NCI-H345 treated with DMSO at 0.1 percent for 48 hours (cell line): ENCODE measurements around the gene TUB.
A peak's percentile ranks its signal among the peaks of the same experiment; 100 is the strongest.

Experiments used
- DNase-seq: peaks from one replicate; lab custom pipeline; 2025; ENCODE audit not compliant: unreplicated experiment; lab: John Stamatoyannopoulos, UW

TUB gene

GRCh38 chr11:8043756-8044155 lies 37.3 kb upstream of the TUB start:
- DNase-seq = no peak

- DNase-seq = no peak
These were observed 35.2 kb upstream of the TUB start for GRCh38 chr11:8045839-8046238.

GRCh38 chr11:8047382-8047781 lies 33.6 kb upstream of the TUB start:
- no peak for DNase-seq

DNA sequence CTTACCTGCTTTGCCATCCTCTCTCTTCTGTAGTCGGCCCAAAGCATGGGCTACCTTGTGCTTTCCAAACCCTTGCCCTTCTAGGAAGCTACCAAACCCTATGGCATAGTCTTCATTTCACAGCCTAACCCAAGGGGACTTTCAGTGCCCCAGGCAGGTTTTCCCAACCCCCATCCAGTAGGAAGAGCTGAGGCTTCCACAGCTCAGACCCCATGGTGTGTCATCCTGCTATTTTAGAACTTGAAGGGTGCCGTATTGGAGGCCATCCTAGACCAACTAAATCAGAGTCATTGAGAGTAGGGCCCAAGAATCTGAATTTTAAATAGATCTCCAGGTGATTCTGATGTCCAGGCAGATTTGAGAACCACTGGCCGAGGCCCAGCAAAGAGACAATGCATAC lies 31.9 kb upstream of the TUB start:
- DNase-seq = no peak

GRCh38 chr11:8055091-8055835 lies 25.7 kb upstream of the TUB start:
- no peak for DNase-seq

DNA sequence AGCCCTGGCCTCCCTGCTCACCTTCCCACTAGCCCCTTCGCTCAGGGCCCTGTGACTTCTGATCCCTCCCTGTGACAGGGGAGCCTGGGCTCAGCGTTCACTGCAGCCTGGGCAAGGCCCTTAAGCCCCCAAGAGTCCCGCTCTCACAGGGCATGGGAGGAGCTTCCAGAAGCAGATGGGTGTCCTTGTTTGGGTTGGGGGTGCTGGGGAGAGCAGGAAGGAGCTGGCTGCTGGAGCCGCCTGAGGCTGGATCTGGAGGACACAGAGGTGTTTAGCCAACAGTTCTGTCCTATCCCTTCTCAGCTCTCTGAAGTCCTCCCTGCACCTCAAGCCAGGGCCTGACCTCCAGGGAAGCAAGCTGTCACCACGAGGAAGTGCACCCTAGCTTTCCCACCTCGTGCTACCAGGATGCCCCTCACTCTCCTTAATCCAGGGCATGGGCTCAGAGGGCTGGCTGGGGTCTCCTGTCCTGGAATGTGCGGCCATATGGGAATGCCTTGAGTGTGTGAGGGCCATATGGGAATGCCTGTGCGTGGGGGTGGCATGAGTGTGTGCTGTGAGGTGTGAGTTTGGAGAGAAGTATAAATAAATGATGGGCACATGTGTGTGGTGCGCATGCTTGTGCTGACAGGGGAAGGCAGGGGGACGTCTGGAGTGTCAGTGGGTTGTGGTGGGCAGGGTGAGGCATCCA lies 25.0 kb upstream of the TUB start:
- no peak for DNase-seq

GRCh38 chr11:8056810-8057463 lies 24.1 kb upstream of the TUB start:
- no peak for DNase-seq

- no peak for DNase-seq
These were observed 22.8 kb upstream of the TUB start for GRCh38 chr11:8058216-8058615.

GRCh38 chr11:8059030-8059429 lies 22.0 kb upstream of the TUB start:
- DNase-seq = no peak

DNA sequence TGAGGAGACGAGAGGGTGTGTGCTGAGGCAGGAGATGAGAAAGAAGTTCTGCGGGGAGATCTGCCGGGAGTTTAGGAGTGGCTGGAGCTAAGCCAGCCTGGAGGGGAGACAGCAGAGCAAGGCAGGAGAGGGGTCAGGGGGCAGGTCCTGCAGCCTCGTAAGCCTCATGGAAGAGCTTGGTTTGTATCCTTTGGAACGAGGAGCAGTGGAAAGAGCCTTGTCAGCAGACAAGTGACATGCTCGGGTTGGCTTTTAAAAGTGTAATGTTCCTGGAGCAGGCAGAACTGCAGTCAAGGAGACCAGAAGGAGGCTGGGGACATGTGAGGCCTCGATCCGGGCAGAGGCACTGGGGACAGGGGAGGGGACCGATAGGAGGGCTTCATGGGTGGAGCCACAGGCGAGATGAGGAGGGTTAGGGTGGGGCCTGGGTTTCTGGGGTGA lies 21.4 kb upstream of the TUB start:
- no peak for DNase-seq

DNA sequence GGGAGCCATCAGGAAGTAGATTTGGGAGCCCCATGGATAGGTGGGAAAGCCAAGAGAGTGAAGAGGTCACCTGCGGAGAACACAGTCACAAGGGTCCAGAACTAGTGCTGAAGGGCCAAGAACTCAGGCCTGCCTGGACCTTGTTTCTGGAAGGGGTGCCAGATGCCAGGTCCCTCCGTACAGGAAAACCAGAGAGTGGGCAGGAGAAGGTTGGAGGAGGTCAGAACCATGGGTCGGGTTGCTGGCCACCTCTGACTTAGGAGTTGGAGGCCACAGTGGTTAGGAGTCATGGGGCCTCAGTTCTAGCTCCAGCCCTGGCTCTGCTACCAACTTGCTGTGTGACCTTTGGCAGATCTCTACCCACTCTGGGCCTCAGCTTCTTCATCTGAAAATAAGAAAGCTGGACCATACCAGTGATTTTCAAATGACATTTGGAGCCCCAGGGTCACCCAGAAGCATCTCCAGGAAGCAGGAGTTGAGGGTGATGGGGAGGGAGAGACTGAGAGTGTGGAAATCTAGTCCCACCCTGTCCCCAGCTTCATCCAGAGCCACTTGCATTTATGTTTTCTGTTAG lies 20.8 kb upstream of the TUB start:
- DNase-seq = peak; percentile 60

- DNase-seq = no peak
These were observed 20.0 kb upstream of the TUB start for GRCh38 chr11:8060801-8061554.

- DNase-seq = no peak
These were observed 19.2 kb upstream of the TUB start for GRCh38 chr11:8061555-8062428.

DNA sequence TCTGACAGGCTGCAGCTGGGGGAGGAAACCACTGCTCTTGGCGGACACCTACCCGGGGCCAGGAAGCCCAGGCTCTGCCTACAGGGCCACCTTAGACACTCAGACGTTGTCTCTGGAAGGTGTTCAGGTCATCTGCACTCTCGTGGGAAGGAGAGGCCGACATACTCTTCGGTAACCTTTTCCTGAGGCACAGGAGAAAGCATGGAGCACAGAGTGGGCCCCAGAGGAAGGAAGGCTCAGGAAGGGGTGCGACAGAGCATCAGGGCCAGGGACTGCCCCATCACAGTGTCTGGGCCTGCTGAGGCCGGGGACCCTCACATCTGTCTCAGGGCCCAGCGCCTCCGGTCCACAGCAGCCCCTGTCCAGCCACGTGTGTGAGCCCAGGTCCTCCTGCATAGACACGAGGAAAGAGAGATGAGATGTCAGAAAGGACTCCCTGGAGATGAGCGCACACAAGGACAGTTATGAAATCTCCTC lies 18.2 kb upstream of the TUB start:
- no peak for DNase-seq

DNA sequence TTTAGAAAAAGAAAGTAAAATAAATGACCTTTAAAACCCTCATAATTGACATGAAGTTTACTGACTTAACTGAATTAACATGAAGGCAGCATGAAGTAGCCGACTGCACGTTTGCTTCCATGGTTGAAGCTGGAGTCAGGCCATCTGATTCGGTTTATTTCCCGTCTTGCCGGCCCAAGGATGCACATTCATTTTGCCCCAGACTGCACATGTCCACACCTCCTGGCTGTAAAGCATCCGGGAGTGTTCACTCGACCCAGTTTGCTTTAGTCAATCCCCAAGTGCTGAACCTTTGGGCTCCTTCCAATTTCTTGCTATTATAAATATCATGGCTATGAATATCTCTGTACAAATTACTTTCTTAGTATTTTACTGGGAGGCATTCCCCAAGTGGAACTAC lies 17.7 kb upstream of the TUB start:
- no peak for DNase-seq

DNA sequence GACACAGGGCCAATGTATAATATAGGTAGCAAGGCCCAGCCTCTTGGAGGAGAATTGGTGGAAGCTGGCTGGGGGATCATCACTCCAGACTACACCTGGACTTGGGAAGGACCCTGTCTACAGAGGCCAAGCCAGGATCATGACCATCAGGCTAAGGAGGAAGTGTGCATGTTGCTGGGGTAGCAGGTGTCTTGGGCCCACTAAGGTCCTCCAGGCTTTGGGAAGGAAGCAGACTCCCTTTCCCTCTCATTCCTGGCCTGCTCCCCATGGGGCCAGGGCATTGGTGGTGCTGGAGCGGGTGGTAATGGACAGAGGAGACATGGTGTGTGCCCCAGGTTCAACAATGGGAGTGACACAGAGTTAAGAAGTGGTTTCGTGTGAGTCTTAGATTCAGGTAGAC lies 16.0 kb upstream of the TUB start:
- no peak for DNase-seq

GRCh38 chr11:8066036-8066910 lies 14.7 kb upstream of the TUB start:
- DNase-seq = no peak

GRCh38 chr11:8066911-8067455 lies 14.0 kb upstream of the TUB start:
- no peak for DNase-seq

DNA sequence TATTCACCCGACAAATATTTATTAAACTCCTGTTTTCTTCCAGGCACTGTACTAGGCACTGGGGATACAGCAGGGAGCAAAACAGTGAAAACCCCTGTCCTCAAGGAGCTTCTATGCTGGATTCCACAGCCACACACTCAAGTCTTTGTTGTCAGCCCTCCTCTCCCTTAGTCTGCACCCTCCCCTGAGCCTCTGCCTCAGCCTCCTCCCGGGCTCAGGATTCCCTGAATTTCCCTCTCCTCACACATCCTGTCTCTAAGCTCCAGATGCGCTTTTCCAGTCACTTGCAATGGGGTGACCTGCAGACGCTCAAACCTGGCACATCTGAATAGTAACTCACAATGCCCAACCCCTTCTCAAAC lies 13.5 kb upstream of the TUB start:
- DNase-seq = no peak
